NB4 (cell line): Measurements from ENCODE around the gene HIGD1A.

ENCODE experiments used
- DNase-seq: peaks from one replicate; pipeline ENCODE4 v3.0.0; 2010; ENCODE audit warnings: low read depth
- H3K4me3 ChIP-seq: one replicate; pipeline ENCODE4 v1.5.1; 2011; ENCODE audit warnings: mild to moderate bottlenecking, low read depth, low read length, moderate library complexity
- CTCF ChIP-seq: IDR thresholded peaks from one replicate; pipeline ENCODE4 v1.5.1; 2012; ENCODE audit warnings: low read depth, low read length
- MAX ChIP-seq: IDR thresholded peaks from 2 replicates; pipeline ENCODE4 v1.6.1; 2011; ENCODE audit warnings: low read depth, low read length
- MYC ChIP-seq: IDR thresholded peaks from 2 replicates; pipeline ENCODE4 v1.6.1; 2011; ENCODE audit warnings: low read depth, low read length
- POLR2A ChIP-seq: IDR thresholded peaks from 2 replicates; pipeline ENCODE4 v1.6.1; 2011; ENCODE audit warnings: mild to moderate bottlenecking; ENCODE audit not compliant: insufficient read length; ENCODE audit errors: extremely low read depth

HIGD1A gene

DNA sequence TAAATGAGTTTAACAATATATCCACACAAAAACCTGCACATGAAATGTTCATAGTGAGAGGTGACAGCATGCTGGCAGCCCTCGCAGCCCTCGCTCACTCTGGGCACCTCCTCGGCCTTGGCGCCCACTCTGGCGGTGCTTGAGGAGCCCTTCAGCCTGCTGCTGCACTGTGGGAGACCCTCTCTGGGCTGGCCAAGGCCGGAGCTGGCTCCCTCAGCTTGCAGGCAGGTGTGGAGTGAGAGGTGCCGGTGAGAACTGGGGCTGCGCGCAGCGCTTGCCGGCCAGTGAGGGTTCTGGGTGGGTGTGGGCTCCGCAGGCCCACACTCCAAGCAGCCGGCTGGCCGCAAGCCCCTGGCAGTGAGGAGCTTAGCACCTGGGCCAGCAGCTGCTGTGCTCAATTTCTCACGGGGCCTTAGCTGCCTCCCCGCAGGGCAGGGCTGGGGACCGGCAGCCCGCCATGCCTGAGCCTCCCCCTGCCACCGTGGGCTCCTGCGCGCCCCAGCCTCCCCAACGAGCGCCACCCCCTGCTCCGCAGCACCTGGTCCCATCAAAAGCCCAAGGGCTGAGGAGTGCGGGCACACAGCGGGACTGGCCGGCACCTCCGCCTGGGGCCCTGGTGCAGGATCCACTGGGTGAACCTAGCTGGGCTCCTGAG lies 34.7 kb downstream of the HIGD1A start:
- TF ChIP-seq POLR2A (no peak), CTCF (no peak), MYC (no peak), MAX (no peak)
- H3K4me3 ChIP-seq = no peak overlapping the region
- DNase-seq = no peak

GRCh38 chr3:42764561-42765295 lies 39.6 kb downstream of the HIGD1A start:
- TF ChIP-seq POLR2A (no peak), MYC (no peak), MAX (no peak), CTCF (no peak)
- no peak overlapping the region for H3K4me3 ChIP-seq
- DNase-seq = no peak

DNA sequence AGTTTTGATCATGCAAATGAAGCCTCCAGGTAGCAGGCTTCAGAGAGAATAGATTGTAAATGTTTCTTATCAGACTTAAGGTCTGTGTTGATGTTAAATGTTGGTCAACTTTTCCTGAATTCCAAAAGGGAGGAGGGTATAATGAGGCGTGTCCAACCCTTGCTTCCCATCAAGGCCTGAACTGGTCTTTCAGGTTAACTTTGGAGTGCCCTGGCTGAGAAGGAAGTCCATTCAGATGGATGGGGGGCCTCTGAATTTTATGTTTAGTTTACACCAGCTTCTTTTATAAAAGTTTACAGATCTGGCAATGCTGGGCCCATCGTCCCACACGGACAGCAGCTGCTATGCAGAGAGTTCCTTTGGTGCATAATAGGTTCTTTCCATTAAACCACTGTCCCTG lies 40.2 kb downstream of the HIGD1A start:
- DNase-seq = no peak
- no peak overlapping the region for H3K4me3 ChIP-seq
- TF ChIP-seq CTCF = no peak
- TF ChIP-seq MAX = no peak
- no peak for TF ChIP-seq MYC
- no peak for TF ChIP-seq POLR2A

GRCh38 chr3:42763021-42763420 lies 41.3 kb downstream of the HIGD1A start:
- DNase-seq = no peak
- H3K4me3 ChIP-seq = no peak overlapping the region
- TF ChIP-seq POLR2A = no peak
- no peak for TF ChIP-seq MYC
- TF ChIP-seq MAX = no peak
- TF ChIP-seq CTCF = no peak

DNA sequence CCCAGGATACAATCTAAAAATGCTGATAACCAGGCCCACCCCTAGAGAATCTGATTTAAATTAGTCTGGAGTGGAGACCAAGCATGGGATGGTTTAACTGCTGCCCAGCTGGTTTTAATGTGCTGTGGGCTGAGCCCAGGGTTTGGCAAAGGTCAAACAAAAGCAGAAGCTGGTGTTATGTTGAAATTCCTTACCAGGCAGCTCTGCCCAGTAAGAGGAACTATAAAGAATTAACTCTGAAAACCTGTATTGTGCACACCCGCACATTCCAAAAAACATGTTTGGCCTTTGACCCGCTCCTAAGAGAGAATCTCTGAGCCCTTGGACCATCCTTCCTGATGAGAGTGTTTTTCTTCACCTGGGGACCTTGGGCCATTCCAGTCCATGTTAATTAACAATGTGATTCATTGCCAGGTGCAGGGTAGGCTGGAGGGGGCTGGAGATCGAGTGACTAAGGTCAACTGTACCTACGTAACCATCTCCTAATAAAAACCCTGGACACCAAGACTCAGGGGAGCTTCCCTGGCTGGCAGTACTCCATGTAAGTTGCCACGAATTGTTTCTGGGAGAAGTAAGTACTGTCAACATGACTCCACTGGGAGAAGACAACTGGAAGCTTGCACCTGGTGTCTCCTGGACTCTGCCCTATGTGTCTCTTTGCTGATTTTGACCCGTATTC lies 42.1 kb downstream of the HIGD1A start:
- TF ChIP-seq MYC (peak; percentile 38; the same call in 1 of the 2 replicates), MAX (peak; percentile 35; the same call in 1 of the 2 replicates), POLR2A (no peak)
- H3K4me3 ChIP-seq = no peak overlapping the region
- DNase-seq = peak; percentile 90

DNA sequence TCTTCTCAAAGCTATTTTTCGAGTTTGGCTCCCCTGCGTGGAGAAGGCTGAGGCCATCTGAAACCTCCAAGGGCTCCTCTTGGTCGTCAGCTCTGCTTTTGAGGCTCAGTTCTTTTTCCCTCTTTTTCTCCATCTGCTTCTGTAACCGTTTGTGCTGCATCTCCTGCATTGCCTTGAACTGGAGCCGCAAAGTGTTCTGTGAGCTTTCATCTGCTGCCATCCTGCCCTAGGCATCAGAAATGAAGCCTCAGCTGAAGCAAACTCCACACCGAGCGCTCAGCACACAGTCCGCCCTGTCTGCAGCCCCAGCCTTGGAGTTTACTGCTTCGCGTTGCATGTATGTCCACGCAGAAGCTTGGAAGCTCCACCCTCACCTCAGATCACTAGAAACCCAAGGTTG lies 46.2 kb downstream of the HIGD1A start:
- no peak for TF ChIP-seq POLR2A
- no peak for TF ChIP-seq CTCF
- TF ChIP-seq MAX = no peak
- TF ChIP-seq MYC = no peak
- DNase-seq = no peak
- no peak overlapping the region for H3K4me3 ChIP-seq
